Spleen (tissue), 11 donors: ENCODE results near the gene CHD5. TPM values are rescaled to one million over a fixed set of nuclear protein-coding genes. Genes with fewer than 3 reads are reported as not detected.

Experiments
- DNase-seq: peaks from one replicate; pipeline ENCODE4 v3.0.0-alpha.2; 2020
- H3K27ac ChIP-seq, 8 donors: fragments of 200-600 bp; sonication (generic) in 7 of 8; 1 replicate in 4 of 8; 2 replicates in 4 of 8; pipeline versions ENCODE4 v1.5.0 to v1.8.0; 2016 to 2021; ENCODE audit warnings: inconsistent platforms in 4 of 8, mild to moderate bottlenecking in 4 of 8, moderate library complexity in 1 of 8
- H3K27me3 ChIP-seq, 7 donors: fragments of 200-600 bp; sonication (generic) in 6 of 7; replicated peaks in 1 of 7; 1 replicate in 4 of 7; 2 replicates in 3 of 7; pipeline versions ENCODE4 v1.5.0 to v1.8.0; 2016 to 2021; ENCODE audit warnings: inconsistent platforms in 3 of 7, mild to moderate bottlenecking in 1 of 7
- H3K36me3 ChIP-seq, 6 donors: fragments of 200-600 bp; sonication (generic) in 5 of 6; 1 replicate in 4 of 6; 2 replicates in 2 of 6; pipeline versions ENCODE4 v1.5.0 to v1.8.0; 2016 to 2021; ENCODE audit warnings: inconsistent platforms in 2 of 6
- H3K4me1 ChIP-seq, 6 donors: fragments of 200-600 bp; sonication (generic) in 5 of 6; 1 replicate in 3 of 6; 2 replicates in 3 of 6; pipeline versions ENCODE4 v1.5.0 to v1.8.0; 2016 to 2021; ENCODE audit warnings: inconsistent platforms in 3 of 6
- H3K4me3 ChIP-seq, 8 donors: fragments of 200-600 bp; sonication (generic) in 7 of 8; 1 replicate in 4 of 8; 2 replicates in 4 of 8; pipeline versions ENCODE4 v1.5.0 to v1.8.0; 2016 to 2021; ENCODE audit warnings: inconsistent platforms in 4 of 8, mild to moderate bottlenecking in 4 of 8, moderate library complexity in 2 of 8
- H3K9me3 ChIP-seq, 8 donors: fragments of 200-600 bp; sonication (generic) in 7 of 8; 1 replicate in 4 of 8; 2 replicates in 4 of 8; pipeline versions ENCODE4 v1.5.0 to v1.8.0; 2016 to 2021; ENCODE audit warnings: inconsistent platforms in 4 of 8
- CTCF ChIP-seq, 11 experiments: fragments of 200-600 bp in 7 of 11; fragments of 450-650 bp in 4 of 11; sonication (generic) in 4 of 11; IDR thresholded peaks in 8 of 11; conservative IDR thresholded peaks in 3 of 11; 1 replicate in 7 of 11; 2 replicates in 4 of 11; pipeline versions ENCODE4 v1.4.0 to v1.8.0; 2016 to 2021; ENCODE audit warnings: antibody characterized with exemption in 11 of 11, inconsistent platforms in 4 of 11, mild to moderate bottlenecking in 1 of 11
- POLR2A ChIP-seq, 3 donors: fragments of 450-650 bp; IDR thresholded peaks; one replicate each; pipeline ENCODE4 v1.5.1; 2017; ENCODE audit warnings: antibody characterized with exemption in 3 of 3, mild to moderate bottlenecking in 1 of 3
- POLR2AphosphoS5 ChIP-seq, 3 donors: sonication (generic); formaldehyde crosslinking; IDR thresholded peaks; one replicate each; pipeline ENCODE4 v1.5.1; 2017; ENCODE audit warnings: antibody characterized with exemption in 3 of 3
- WGBS, 5 donors: extraction: QIAGEN DNeasy Blood & Tissue Kit in 3 of 5; methylation state at CpG; one replicate each; pipeline versions ENCODE4 v1.1.5 to v1.1.7; 2013 to 2018; 5-methylcytosine and 5-hydroxymethylcytosine counted together
- intact Hi-C: fragments of 100-400 bp; cut with DNase I; formaldehyde crosslinking; loops from one replicate; pipeline ENCODE4 v1.15.0; 2023; ENCODE audit warnings: low total_unique reads
- polyA plus RNA-seq, 3 donors: library from polyadenylated mRNA; stranded (reverse); fragments of 200-250 nt; gene quantifications; one replicate each; pipeline ENCODE4 v1.2.1, GENCODE V29; 2013
- total RNA-seq, 7 donors: library from RNA; depleted of rRNA in 3 of 7; stranded (reverse); fragments of >200 nt in 3 of 7; fragmentation: NEBNext Ultra II Directional in 4 of 7; extraction: Animal tissue kit (Norgen Biotek cat#: 25700) in 4 of 7; gene quantifications; one replicate each; pipeline versions ENCODE4 v1.1.0 to v1.2.1, GENCODE V29; 2016 to 2021
- donor health status: healthy with polysubstance abuse.
- donor health status: DM: no; HTN: no; CAD: no; lungs with moderate emphysema.
- donor health status: DM: no; HTN: no; CAD: no.
- donor health status: Bipolar disorder and iron deficiency.
- donor health status: healthy.
- donor health status: DM: no; HTN: no; CAD: no.
- donor health status: DM: yes; HTN: yes; CAD: no.

CHD5 gene
- total and polyA plus RNA-seq, 10 donors, result 0.04 to 0.44 (median 0.13) TPM

- no peaks in the 10 kb centered on the region for H3K36me3 ChIP-seq
- WGBS, 5 donors, result 92 to 96% (median 94%) methylated on average over 18 to 29 of the region's 29 CpGs
These were observed 30.7 kb upstream of the CHD5 start for GRCh38 chr1:6210591-6211355.

GRCh38 chr1:6209661-6210580 is 29.8 kb upstream of the CHD5 start:
- H3K4me3 ChIP-seq, result peak overlapping the region in 3 of 8 donors; percentile 47 to 73 (median 55)

More at GRCh38 chr1:6210591-6211355, 30.7 kb upstream of the CHD5 start:
- Histone ChIP-seq H3K27me3 (peaks cover 0 to 63% (median 32%) of the 10 kb centered on the region in 7 donors), H3K4me3 (no peak overlapping the region), H3K9me3 (no peaks in the 10 kb centered on the region), H3K4me1 (peaks cover 22 to 54% (median 30%) of the 10 kb centered on the region in 6 donors), H3K27ac (no peak overlapping the region)
- no peak for DNase-seq
- TF ChIP-seq POLR2A (IDR thresholded peaks at IDR 0.05), result no peak
- no peak for TF ChIP-seq POLR2AphosphoS5 (IDR thresholded peaks at IDR 0.05)
- TF ChIP-seq CTCF (IDR thresholded peaks at IDR 0.05 in 8 of 11, conservative IDR thresholded peaks at IDR 0.05 in 3 of 11), result no peak
- intact Hi-C loops, result no loop called here

GRCh38 chr1:6208723-6209660 is 28.9 kb upstream of the CHD5 start:
- TF ChIP-seq CTCF (IDR thresholded peaks at IDR 0.05 in 8 of 11, conservative IDR thresholded peaks at IDR 0.05 in 3 of 11) (peak in 9 of 11 experiments; percentile 12 to 54 (median 41)), POLR2AphosphoS5 (IDR thresholded peaks at IDR 0.05) (peak in 1 of 3 donors; percentile 44), POLR2A (IDR thresholded peaks at IDR 0.05) (no peak)
- H3K4me3 ChIP-seq, result peak overlapping the region; percentile 34 to 73 (median 44)
- intact Hi-C loops, result no loop called here
- no peak for DNase-seq
- no peak overlapping the region for H3K27ac ChIP-seq
- WGBS, 5 donors, result 1 to 5% (median 2%) methylated on average over 10 to 99 of the region's 99 CpGs
- H3K27me3 ChIP-seq, result peaks cover 0 to 74% (median 39%) of the 10 kb centered on the region in 7 donors
- no peaks in the 10 kb centered on the region for H3K36me3 ChIP-seq
- H3K4me1 ChIP-seq, result peaks cover 31 to 71% (median 42%) of the 10 kb centered on the region in 6 donors
- no peaks in the 10 kb centered on the region for H3K9me3 ChIP-seq

More at GRCh38 chr1:6209661-6210580, 29.8 kb upstream of the CHD5 start:
- DNase-seq, result no peak
- TF ChIP-seq POLR2A (IDR thresholded peaks at IDR 0.05), result no peak
- no peak for TF ChIP-seq POLR2AphosphoS5 (IDR thresholded peaks at IDR 0.05)
- TF ChIP-seq CTCF (IDR thresholded peaks at IDR 0.05 in 8 of 11, conservative IDR thresholded peaks at IDR 0.05 in 3 of 11), result no peak
- no peaks in the 10 kb centered on the region for H3K9me3 ChIP-seq
- H3K27ac ChIP-seq, result no peak overlapping the region
- no peaks in the 10 kb centered on the region for H3K36me3 ChIP-seq
- peaks cover 0 to 71% (median 39%) of the 10 kb centered on the region in 7 donors for H3K27me3 ChIP-seq
- intact Hi-C loops, result no loop called here
- WGBS, 5 donors, result 79 to 87% (median 82%) methylated on average over 16 to 17 of the region's 17 CpGs
- H3K4me1 ChIP-seq, result peaks cover 30 to 63% (median 39%) of the 10 kb centered on the region in 6 donors
